ENCODE measurements around the gene CELF4.

CELF4 gene

GRCh38 chr18:37572736-37573135 is 7.1 kb upstream of the CELF4 start:
- DNase-seq (ENCODE audit: low read depth in 2 of 2) = no peak

GRCh38 chr18:37571266-37571665 is 5.7 kb upstream of the CELF4 start:
- DNase-seq (ENCODE audit: low read depth in 2 of 2) = no peak

GRCh38 chr18:37570336-37570930 is 4.8 kb upstream of the CELF4 start:
- no peak for DNase-seq (ENCODE audit: low read depth in 2 of 2)

GRCh38 chr18:37568671-37569070 is 3.1 kb upstream of the CELF4 start:
- DNase-seq (ENCODE audit: low read depth in 2 of 2) = no peak

GRCh38 chr18:37567994-37568359 is 2.4 kb upstream of the CELF4 start:
- DNase-seq (ENCODE audit: low read depth in 2 of 2) = no peak

- no peak for DNase-seq (ENCODE audit: low read depth in 2 of 2)
These were observed 1.7 kb upstream of the CELF4 start for GRCh38 chr18:37567061-37567993.

GRCh38 chr18:37566479-37567060 is 972 bp upstream of the CELF4 start:
- no peak for DNase-seq (ENCODE audit: low read depth in 2 of 2)

- DNase-seq (ENCODE audit: low read depth in 2 of 2) = no peak
These were observed 430 bp upstream of the CELF4 start for GRCh38 chr18:37565977-37566478.

GRCh38 chr18:37564711-37565100 is 892 bp downstream of the CELF4 start:
- DNase-seq (ENCODE audit: low read depth in 2 of 2) = no peak

- no peak for DNase-seq (ENCODE audit: low read depth in 2 of 2)
These were observed 1.6 kb downstream of the CELF4 start for GRCh38 chr18:37563931-37564392.

GRCh38 chr18:37561986-37562385 is 3.6 kb downstream of the CELF4 start:
- DNase-seq (ENCODE audit: low read depth in 2 of 2) = no peak

GRCh38 chr18:37560003-37560402 is 5.6 kb downstream of the CELF4 start:
- DNase-seq (ENCODE audit: low read depth in 2 of 2) = no peak

GRCh38 chr18:37559194-37559593 is 6.4 kb downstream of the CELF4 start:
- no peak for DNase-seq (ENCODE audit: low read depth in 2 of 2)

- no peak for DNase-seq (ENCODE audit: low read depth in 2 of 2)
These were observed 11.2 kb downstream of the CELF4 start for GRCh38 chr18:37554399-37554787.

- DNase-seq (ENCODE audit: low read depth in 2 of 2) = no peak
These were observed 11.8 kb downstream of the CELF4 start for GRCh38 chr18:37553633-37554398.

GRCh38 chr18:37552286-37552685 is 13.3 kb downstream of the CELF4 start:
- DNase-seq (ENCODE audit: low read depth in 2 of 2) = no peak

- no peak for DNase-seq (ENCODE audit: low read depth in 2 of 2)
These were observed 13.8 kb downstream of the CELF4 start for GRCh38 chr18:37551846-37552245.

- no peak for DNase-seq (ENCODE audit: low read depth in 2 of 2)
These were observed 14.3 kb downstream of the CELF4 start for GRCh38 chr18:37551249-37551648.

GRCh38 chr18:37550118-37550875 is 15.3 kb downstream of the CELF4 start:
- no peak for DNase-seq (ENCODE audit: low read depth in 2 of 2)

- no peak for DNase-seq (ENCODE audit: low read depth in 2 of 2)
These were observed 16.8 kb downstream of the CELF4 start for GRCh38 chr18:37548679-37549289.

Measured in activated CD8-positive, alpha-beta memory T cell treated with anti-CD3 and anti-CD28 coated beads for 4 hours (primary cell).